Gastroesophageal sphincter (tissue), 3 donors: ENCODE results near the gene KLF15.

Experiments
- CTCF ChIP-seq, 4 experiments: fragments of 200-600 bp in 2 of 4; fragments of 450-650 bp in 2 of 4; sonication (generic) in 1 of 4; IDR thresholded peaks; one replicate each; pipeline ENCODE4 v1.5.1; 2017 to 2019; ENCODE audit warnings: antibody characterized with exemption in 4 of 4, mild to moderate bottlenecking in 2 of 4, moderate library complexity in 2 of 4
- EP300 ChIP-seq: sonication (generic); formaldehyde crosslinking; IDR thresholded peaks from one replicate; pipeline ENCODE4 v1.6.1; 2017; ENCODE audit warnings: antibody characterized with exemption, mild to moderate bottlenecking
- POLR2A ChIP-seq, 2 donors: fragments of 450-650 bp; IDR thresholded peaks; one replicate each; pipeline ENCODE4 v1.6.1; 2017; ENCODE audit warnings: antibody characterized with exemption in 2 of 2, mild to moderate bottlenecking in 2 of 2, moderate library complexity in 1 of 2
- POLR2AphosphoS5 ChIP-seq: sonication (generic); formaldehyde crosslinking; IDR thresholded peaks from one replicate; pipeline ENCODE4 v1.6.1; 2017; ENCODE audit warnings: antibody characterized with exemption

DNA sequence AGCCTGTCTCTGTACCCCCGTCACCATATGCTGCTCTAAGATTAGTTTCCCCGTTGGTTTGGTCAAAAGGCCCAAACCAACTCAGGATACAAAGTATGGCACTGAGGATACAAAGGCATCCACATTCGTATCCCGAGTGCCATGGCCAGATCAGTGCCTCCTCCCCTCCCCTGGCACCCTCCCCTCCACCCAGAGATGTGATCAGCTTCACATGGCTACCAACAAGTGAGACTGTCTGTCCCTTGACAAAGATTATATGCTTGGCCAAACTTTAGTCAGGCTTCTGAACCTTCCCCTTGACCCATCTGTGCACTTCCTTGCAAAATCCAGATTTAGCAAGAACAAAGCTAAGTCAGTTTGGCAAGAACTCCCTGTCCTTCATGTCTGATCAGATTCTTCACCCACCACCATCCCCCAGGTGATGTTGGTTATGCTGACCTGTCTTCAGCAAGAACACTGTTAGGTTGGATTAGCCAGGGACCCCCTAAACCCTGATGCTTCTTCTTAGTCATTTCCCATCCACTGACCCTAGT, 61.7 kb downstream of the KLF15 start:
- TF ChIP-seq POLR2A (IDR thresholded peaks at IDR 0.05): no peak
- TF ChIP-seq CTCF (IDR thresholded peaks at IDR 0.05): no peak
- no peak for TF ChIP-seq EP300
- no peak for TF ChIP-seq POLR2AphosphoS5
